Thyroid gland (tissue), 4 donors: ENCODE results near the gene PLB1.

Experiments used
- CTCF ChIP-seq, 6 experiments: fragments of 200-600 bp in 3 of 6; fragments of 450-650 bp in 3 of 6; sonication (generic) in 3 of 6; IDR thresholded peaks; one replicate each; pipeline ENCODE4 v1.5.1; 2016 to 2019; ENCODE audit warnings: antibody characterized with exemption in 6 of 6, mild to moderate bottlenecking in 2 of 6, inconsistent platforms in 1 of 6, moderate library complexity in 1 of 6
- POLR2A ChIP-seq, 2 donors: fragments of 450-650 bp; IDR thresholded peaks; one replicate each; pipeline ENCODE4 v1.6.1; 2017; ENCODE audit warnings: antibody characterized with exemption in 2 of 2, mild to moderate bottlenecking in 2 of 2, moderate library complexity in 1 of 2

GRCh38 chr2:28533044-28533680 is 37.3 kb downstream of the PLB1 start:
- no peak for TF ChIP-seq CTCF (IDR thresholded peaks at IDR 0.05)
- no peak for TF ChIP-seq POLR2A (IDR thresholded peaks at IDR 0.05)
